CD4-positive, alpha-beta T cell treated with Interleukin-12 subunit alpha and Interleukin-12 subunit beta, for 1 hour (primary cell): ENCODE results near the gene TIMM17A.
"Not testable (repeated sequence)": the region's sequence is repeated elsewhere in the genome, so short reads cannot be mapped to it uniquely, and the experiment has no call there.

ENCODE experiments used
- DNase-seq: peaks from one replicate; pipeline ENCODE4 v3.0.0-alpha.2; 2020

TIMM17A gene

GRCh38 chr1:201955009-201955728 is at the start of gene TIMM17A:
Gene TIMM17A (plus strand): TSS chr1:201955503. CDS start chr1:201955527, 24 bp downstream.
- DNase-seq: peak; percentile 93

- DNase-seq: no peak
Measured at GRCh38 chr1:201906336-201906735, 49.0 kb upstream of the TIMM17A start.

- no peak for DNase-seq
Measured at GRCh38 chr1:201907621-201908020, 47.7 kb upstream of the TIMM17A start.

GRCh38 chr1:201911826-201912571 is 43.3 kb upstream of the TIMM17A start:
- DNase-seq: no peak

- DNase-seq: no peak
Measured at GRCh38 chr1:201912832-201913231, 42.5 kb upstream of the TIMM17A start.

GRCh38 chr1:201914456-201915235 is 40.7 kb upstream of the TIMM17A start:
- DNase-seq: no peak

- DNase-seq: no peak
Measured at GRCh38 chr1:201916649-201917249, 38.6 kb upstream of the TIMM17A start.

- no peak for DNase-seq
Measured at GRCh38 chr1:201917362-201918033, 37.8 kb upstream of the TIMM17A start.

- DNase-seq: no peak
Measured at GRCh38 chr1:201918343-201918742, 37.0 kb upstream of the TIMM17A start.

GRCh38 chr1:201921952-201922558 is 33.2 kb upstream of the TIMM17A start:
- DNase-seq: no peak

GRCh38 chr1:201925301-201925567 is 30.1 kb upstream of the TIMM17A start:
- DNase-seq: no peak

- DNase-seq: no peak
Measured at GRCh38 chr1:201925981-201926645, 29.2 kb upstream of the TIMM17A start.

- no peak for DNase-seq
Measured at GRCh38 chr1:201928266-201928665, 27.0 kb upstream of the TIMM17A start.

- DNase-seq: no peak
Measured at GRCh38 chr1:201930137-201930536, 25.2 kb upstream of the TIMM17A start.

- DNase-seq: no peak
Measured at GRCh38 chr1:201930803-201931202, 24.5 kb upstream of the TIMM17A start.

GRCh38 chr1:201933840-201934430 is 21.4 kb upstream of the TIMM17A start:
- no peak for DNase-seq

GRCh38 chr1:201937624-201938213 is 17.6 kb upstream of the TIMM17A start:
- no peak for DNase-seq

- DNase-seq: no peak
Measured at GRCh38 chr1:201938440-201939035, 16.8 kb upstream of the TIMM17A start.

- no peak for DNase-seq
Measured at GRCh38 chr1:201939148-201939547, 16.2 kb upstream of the TIMM17A start.

- DNase-seq: no peak
Measured at GRCh38 chr1:201939574-201939973, 15.7 kb upstream of the TIMM17A start.

- not testable (repeated sequence) for DNase-seq
Measured at GRCh38 chr1:201940316-201940715, 15.0 kb upstream of the TIMM17A start.
